H1 (cell line): Measurements from ENCODE around the gene PDE8B. TPM values are rescaled to one million over a fixed set of nuclear protein-coding genes. Genes with fewer than 3 reads are reported as not detected.

ENCODE experiments used
- CTCF ChIA-PET: fragments of 300-600 bp; sonication (Branson Sonifier 250); formaldehyde crosslinking; loops from one replicate; lab custom pipeline; 2021; ENCODE audit not compliant: partially characterized antibody; lab: Charles Lee
- POLR2A ChIA-PET: fragments of 300-600 bp; sonication (Branson Sonifier 250); formaldehyde crosslinking; loops from one replicate; lab custom pipeline; 2021; ENCODE audit warnings: inconsistent platforms; ENCODE audit not compliant: partially characterized antibody; lab: Charles Lee
- DNase-seq, 2 experiments: peaks; one replicate each; pipeline versions ENCODE4 v3.0.0 to v3.0.0-alpha.2; 2010 to 2022; ENCODE audit warnings: low spot score in 2 of 2, low read depth in 1 of 2, mixed read lengths in 1 of 2
- FAIRE-seq: peaks from 2 replicates; lab custom pipeline; 2011; peaks lifted over from hg19 to GRCh38; lab: Jason Lieb, UNC
- H2AFZ ChIP-seq: 2 replicates; pipeline ENCODE4 v1.8.1; 2012; ENCODE audit warnings: low read length, inconsistent platforms
- H2AK5ac ChIP-seq: 2 replicates; pipeline ENCODE4 v1.6.1; 2013; ENCODE audit warnings: low read depth, low read length
- H2BK120ac ChIP-seq: replicated peaks from 2 replicates; pipeline ENCODE3; 2013; ENCODE audit warnings: low read depth, low read length, inconsistent platforms
- H2BK12ac ChIP-seq: 2 replicates; pipeline ENCODE4 v1.6.1; 2013; ENCODE audit warnings: low read depth, low read length
- H2BK15ac ChIP-seq: 2 replicates; pipeline ENCODE4 v1.6.1; 2013; ENCODE audit warnings: low read length
- H2BK20ac ChIP-seq: 2 replicates; pipeline ENCODE4 v1.6.1; 2013; ENCODE audit warnings: low read length
- H2BK5ac ChIP-seq: 2 replicates; pipeline ENCODE4 v1.6.1; 2013; ENCODE audit warnings: low read depth, low read length
- H3K14ac ChIP-seq: 2 replicates; pipeline ENCODE4 v1.6.1; 2013; ENCODE audit warnings: inconsistent platforms; ENCODE audit not compliant: insufficient read length
- H3K18ac ChIP-seq: 2 replicates; pipeline ENCODE4 v1.6.1; 2013; ENCODE audit warnings: low read length; ENCODE audit errors: extremely low read depth
- H3K23ac ChIP-seq: 2 replicates; pipeline ENCODE4 v1.6.1; 2013; ENCODE audit warnings: inconsistent platforms; ENCODE audit not compliant: insufficient read length
- H3K23me2 ChIP-seq: 2 replicates; pipeline ENCODE4 v1.6.1; 2013; ENCODE audit warnings: low read depth, low read length
- H3K27ac ChIP-seq: 2 replicates; pipeline ENCODE4 v1.6.1; 2011; ENCODE audit warnings: low read depth, low read length, inconsistent platforms
- H3K27me3 ChIP-seq, 4 experiments: replicated peaks in 1 of 4; 1 replicate in 1 of 4; 2 replicates in 3 of 4; pipeline versions ENCODE4 v1.6.1 to v1.8.1; 2011 to 2013; ENCODE audit warnings: low read length in 3 of 4, mild to moderate bottlenecking in 3 of 4, inconsistent platforms in 2 of 4, mixed read lengths in 2 of 4, moderate library complexity in 1 of 4; ENCODE audit not compliant: control insufficient read depth in 3 of 4, insufficient read depth in 3 of 4; ENCODE audit errors: extremely low read depth in 1 of 4
- H3K36me3 ChIP-seq, 4 experiments: 2 replicates each; pipeline versions ENCODE4 v1.6.1 to v1.8.1; 2011 to 2013; ENCODE audit warnings: mild to moderate bottlenecking in 4 of 4, low read length in 3 of 4, moderate library complexity in 2 of 4, control low read depth in 1 of 4, inconsistent platforms in 1 of 4; ENCODE audit not compliant: insufficient read depth in 4 of 4, control insufficient read depth in 2 of 4
- H3K4ac ChIP-seq: replicated peaks from 2 replicates; pipeline ENCODE3; 2013; ENCODE audit warnings: low read length, low read depth, mixed read lengths, inconsistent platforms; ENCODE audit not compliant: insufficient read length
- H3K4me1 ChIP-seq, 4 experiments: replicated peaks in 1 of 4; 1 replicate in 1 of 4; 2 replicates in 3 of 4; pipeline versions ENCODE4 v1.6.1 to v1.8.1; 2011 to 2013; ENCODE audit warnings: low read length in 3 of 4, inconsistent platforms in 2 of 4, mixed read lengths in 1 of 4; ENCODE audit not compliant: insufficient read depth in 4 of 4, control insufficient read depth in 3 of 4
- H3K4me2 ChIP-seq, 2 experiments: 2 replicates each; pipeline versions ENCODE4 v1.6.1 to v1.8.1; 2011 to 2013; ENCODE audit warnings: low read depth in 2 of 2, low read length in 2 of 2, control low read depth in 1 of 2, inconsistent platforms in 1 of 2, mild to moderate bottlenecking in 1 of 2; ENCODE audit not compliant: insufficient read depth in 1 of 2
- H3K4me3 ChIP-seq, 4 experiments: fragments of 200-600, 300-600 bp in 1 of 4; sonication (generic), shearing (Covaris generic), sonication (Bioruptor Twin) in 1 of 4; 2 replicates each; pipeline versions ENCODE4 v1.5.1 to v1.8.1; 2011 to 2016; ENCODE audit warnings: low read length in 4 of 4, low read depth in 3 of 4, control low read depth in 2 of 4, inconsistent platforms in 2 of 4, mild to moderate bottlenecking in 2 of 4, mixed read lengths in 1 of 4, moderate library complexity in 1 of 4; ENCODE audit not compliant: insufficient read depth in 2 of 4; ENCODE audit errors: extremely low read depth in 1 of 4
- H3K56ac ChIP-seq: replicated peaks from 2 replicates; pipeline ENCODE3; 2013; ENCODE audit warnings: low read depth, mild to moderate bottlenecking, mixed read lengths, low read length, inconsistent platforms; ENCODE audit not compliant: insufficient read length
- H3K79me1 ChIP-seq: 2 replicates; pipeline ENCODE4 v1.6.1; 2013; ENCODE audit warnings: low read depth, low read length, control low read depth
- H3K79me2 ChIP-seq, 2 experiments: 2 replicates each; pipeline versions ENCODE4 v1.6.1 to v1.8.1; 2012 to 2013; ENCODE audit warnings: low read length in 2 of 2, mild to moderate bottlenecking in 2 of 2, inconsistent platforms in 1 of 2; ENCODE audit not compliant: insufficient read depth in 2 of 2, control insufficient read depth in 1 of 2
- H3K9ac ChIP-seq, 4 experiments: replicated peaks in 1 of 4; 1 replicate in 1 of 4; 2 replicates in 3 of 4; pipeline versions ENCODE4 v1.6.1 to v1.8.1; 2011 to 2013; ENCODE audit warnings: low read depth in 3 of 4, low read length in 3 of 4, control low read depth in 2 of 4, mild to moderate bottlenecking in 2 of 4, moderate library complexity in 2 of 4, inconsistent platforms in 1 of 4; ENCODE audit errors: extremely low read depth in 1 of 4
- H3K9me3 ChIP-seq, 2 experiments: 2 replicates each; pipeline versions ENCODE4 v1.6.1 to v1.8.1; 2012 to 2013; ENCODE audit warnings: mild to moderate bottlenecking in 2 of 2, moderate library complexity in 2 of 2, control low read depth in 1 of 2, inconsistent platforms in 1 of 2, low read depth in 1 of 2, low read length in 1 of 2, mixed read lengths in 1 of 2; ENCODE audit not compliant: insufficient read depth in 2 of 2
- H4K20me1 ChIP-seq, 2 experiments: replicated peaks in 1 of 2; 2 replicates each; pipeline versions ENCODE3 to v1.8.1; 2011 to 2013; ENCODE audit warnings: inconsistent platforms in 2 of 2, low read length in 2 of 2, mild to moderate bottlenecking in 1 of 2; ENCODE audit not compliant: insufficient read depth in 2 of 2, control insufficient read depth in 1 of 2
- H4K5ac ChIP-seq: 2 replicates; pipeline ENCODE4 v1.6.1; 2013; ENCODE audit warnings: low read length, low read depth, mixed read lengths, inconsistent platforms; ENCODE audit not compliant: insufficient read length
- H4K8ac ChIP-seq: 2 replicates; pipeline ENCODE4 v1.8.0; 2013; ENCODE audit warnings: mild to moderate bottlenecking, moderate library complexity, low read length, inconsistent platforms; ENCODE audit not compliant: insufficient read depth; ENCODE audit errors: extremely low read depth
- H4K91ac ChIP-seq: replicated peaks from 2 replicates; pipeline ENCODE3; 2013; ENCODE audit warnings: low read length, mixed read lengths, inconsistent platforms; ENCODE audit not compliant: insufficient read length
- CTCF ChIP-seq, 3 experiments: IDR thresholded peaks; 1 replicate in 2 of 3; 2 replicates in 1 of 3; pipeline versions ENCODE4 v1.5.1 to v1.6.1; 2011; ENCODE audit warnings: low read length in 3 of 3, mild to moderate bottlenecking in 3 of 3, inconsistent platforms in 2 of 3, low read depth in 1 of 3, moderate library complexity in 1 of 3; ENCODE audit not compliant: insufficient read depth in 1 of 3; ENCODE audit errors: control extremely low read depth in 1 of 3
- TAF1 ChIP-seq: IDR thresholded peaks from 2 replicates; pipeline ENCODE4 v1.6.1; 2011; ENCODE audit warnings: mild to moderate bottlenecking, low read depth, low read length
- WGBS, 2 experiments: shearing (Covaris generic) in 1 of 2; methylation state at CpG; one replicate each; pipeline versions ENCODE4 v1.1.6 to v1.1.7; 2013 to 2015; ENCODE audit warnings: low lambda C conversion rate in 2 of 2, mixed read lengths in 2 of 2, inconsistent platforms in 1 of 2, low coverage in 1 of 2, missing lambda C conversion rate in 1 of 2; ENCODE audit not compliant: insufficient replicate concordance in 2 of 2, insufficient coverage in 1 of 2, insufficient read length in 1 of 2; ENCODE audit errors: extremely low coverage in 1 of 2, missing lambda C conversion rate in 1 of 2; 5-methylcytosine and 5-hydroxymethylcytosine counted together
- polyA plus RNA-seq, 7 experiments: library from polyadenylated mRNA; depleted of rRNA in 3 of 7; stranded (reverse) in 5 of 7; unstranded in 2 of 7; fragments of >200 nt in 5 of 7; fragments of 200-250 nt in 2 of 7; gene quantifications; 1 replicate in 5 of 7; 2 replicates in 1 of 7; 4 replicates in 1 of 7; pipeline versions ENCODE4 v1.2.1 to v1.2.3, GENCODE V29; 2011 to 2013; ENCODE audit warnings: missing spikeins in 2 of 7, mixed read lengths in 2 of 7
- total RNA-seq: library from RNA; stranded (reverse); fragmentation: NEBNext Ultra II Directional; extraction: Animal tissue kit (Norgen Biotek cat#: 25700); gene quantifications from 2 replicates; pipeline ENCODE4 v1.2.1, GENCODE V29; 2021

PDE8B gene
- total and polyA plus RNA-seq, 2 of the 8 experiments (the other 6 are each of a cell fraction or from before 2014, with no cell fraction given) = 0.32 to 1.1 TPM

GRCh38 chr5:77326986-77327734 is 116.7 kb downstream of the PDE8B start:
- Histone ChIP-seq H3K18ac (no peak overlapping the region), H2BK15ac (no peak overlapping the region), H2BK120ac (no peak overlapping the region), H3K27ac (no peak overlapping the region), H2BK20ac (no peak overlapping the region), H4K20me1 (no peaks in the 10 kb centered on the region), H3K4ac (no peak overlapping the region), H3K79me1 (no peaks in the 10 kb centered on the region), H3K23ac (no peak overlapping the region), H2BK12ac (no peak overlapping the region), H3K27me3 (no peaks in the 10 kb centered on the region; a peak in 1 of 7 replicates), H3K4me2 (no peak overlapping the region), H3K56ac (no peak overlapping the region), H4K91ac (no peak overlapping the region), H3K79me2 (no peaks in the 10 kb centered on the region), H3K4me1 (peaks cover 0 to 8% (median 2%) of the 10 kb centered on the region in 4 experiments; a peak in 2 of 7 replicates), H3K9ac (no peak overlapping the region), H2AFZ (no peak overlapping the region), H3K23me2 (no peaks in the 10 kb centered on the region; the same call in 1 of the 2 replicates), H4K8ac (no peak overlapping the region), H3K4me3 (no peak overlapping the region), H3K14ac (no peak overlapping the region), H3K36me3 (no peaks in the 10 kb centered on the region), H2AK5ac (no peak overlapping the region), H3K9me3 (no peaks in the 10 kb centered on the region), H4K5ac (no peak overlapping the region), H2BK5ac (no peak overlapping the region)
- POLR2A ChIA-PET = no interaction called here
- no peak for FAIRE-seq
- WGBS, 2 experiments = 97% methylated on average over 5 of the region's 5 CpGs; no CpG with 5 or more reads in 1 of the 2 experiments
- CTCF ChIA-PET = interaction anchor here (1.2 kb wide), 1 partner anchor 26 kb away, joined by 3 read pairs; no protein-coding TSS in a partner anchor
- no peak for DNase-seq
- TF ChIP-seq TAF1 = no peak
- no peak for TF ChIP-seq CTCF (IDR thresholded peaks at IDR 0.05; ENCODE audit: control extremely low read depth in 1 of 3, insufficient read depth in 1 of 3, low read depth in 1 of 3, low read length in 3 of 3)
